ENCODE measurements around the gene SAPCD2.

DNA sequence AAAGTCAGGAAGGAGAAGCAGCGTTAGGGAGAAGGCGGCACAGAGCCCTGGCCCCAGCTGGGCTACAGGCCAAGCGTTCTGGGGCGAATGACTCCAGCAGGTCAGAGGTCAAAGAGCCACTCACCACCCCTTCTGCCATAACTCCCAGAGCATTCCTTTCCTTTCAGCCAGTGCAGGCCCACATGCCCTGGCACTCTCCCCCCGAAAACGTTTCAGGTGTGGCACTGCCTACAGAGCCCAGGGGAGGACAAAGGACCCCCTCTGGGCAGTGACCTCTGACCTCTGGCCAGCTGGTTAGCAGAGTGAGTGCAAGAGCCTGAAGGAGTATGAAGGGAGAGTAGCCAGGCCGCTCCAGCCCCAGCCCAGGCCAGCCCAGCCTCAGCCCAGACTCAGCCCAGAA lies 47.2 kb downstream of the SAPCD2 start:
- TF ChIP-seq, protein P1, sequence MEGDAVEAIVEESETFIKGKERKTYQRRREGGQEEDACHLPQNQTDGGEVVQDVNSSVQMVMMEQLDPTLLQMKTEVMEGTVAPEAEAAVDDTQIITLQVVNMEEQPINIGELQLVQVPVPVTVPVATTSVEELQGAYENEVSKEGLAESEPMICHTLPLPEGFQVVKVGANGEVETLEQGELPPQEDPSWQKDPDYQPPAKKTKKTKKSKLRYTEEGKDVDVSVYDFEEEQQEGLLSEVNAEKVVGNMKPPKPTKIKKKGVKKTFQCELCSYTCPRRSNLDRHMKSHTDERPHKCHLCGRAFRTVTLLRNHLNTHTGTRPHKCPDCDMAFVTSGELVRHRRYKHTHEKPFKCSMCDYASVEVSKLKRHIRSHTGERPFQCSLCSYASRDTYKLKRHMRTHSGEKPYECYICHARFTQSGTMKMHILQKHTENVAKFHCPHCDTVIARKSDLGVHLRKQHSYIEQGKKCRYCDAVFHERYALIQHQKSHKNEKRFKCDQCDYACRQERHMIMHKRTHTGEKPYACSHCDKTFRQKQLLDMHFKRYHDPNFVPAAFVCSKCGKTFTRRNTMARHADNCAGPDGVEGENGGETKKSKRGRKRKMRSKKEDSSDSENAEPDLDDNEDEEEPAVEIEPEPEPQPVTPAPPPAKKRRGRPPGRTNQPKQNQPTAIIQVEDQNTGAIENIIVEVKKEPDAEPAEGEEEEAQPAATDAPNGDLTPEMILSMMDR (IDR thresholded peaks at IDR 0.05) = no peak
- no peak for TF ChIP-seq POLR2A (IDR thresholded peaks at IDR 0.05)
